ENCODE data around the gene SPARCL1. TPM values are rescaled to one million over a fixed set of nuclear protein-coding genes. Genes with fewer than 3 reads are reported as not detected.

Gene SPARCL1
- polyA plus RNA-seq, 1 of the 3 experiments (the other 2 are of a cell fraction): not detected

Other genes with a start within 250 kb of the SPARCL1 start
- gene HSD17B13, start 206.5 kb downstream of the SPARCL1 start, polyA plus RNA-seq (2012; rRNA removed): 0.05 and 0.13 TPM in 2 replicates
- gene HSD17B11, start 138.2 kb downstream of the SPARCL1 start, polyA plus RNA-seq (2012; rRNA removed): 13.2 and 17.7 TPM in 2 replicates
- gene NUDT9, start 106.8 kb downstream of the SPARCL1 start, polyA plus RNA-seq (2012; rRNA removed): 21.5 and 21.8 TPM in 2 replicates
- gene DSPP, start 79.2 kb upstream of the SPARCL1 start, polyA plus RNA-seq (2012; rRNA removed): not detected in 2 replicates
- not detected in 2 replicates for gene DMP1, start 120.9 kb upstream of the SPARCL1 start, polyA plus RNA-seq (2012; rRNA removed)